H9 (cell line): Measurements from ENCODE around the gene PUS7. TPM values are rescaled to one million over a fixed set of nuclear protein-coding genes. Genes with fewer than 3 reads are reported as not detected.
"Not testable (repeated sequence)": the region's sequence is repeated elsewhere in the genome, so short reads cannot be mapped to it uniquely, and the experiment has no call there.

Experiments used
- DNase-seq: peaks from one replicate; pipeline ENCODE4 v3.0.0-alpha.2; 2017
- H2AFZ ChIP-seq: one replicate; pipeline ENCODE4 v1.6.1; 2013; ENCODE audit warnings: mild to moderate bottlenecking, low read length, control low read depth, moderate library complexity
- H2AK5ac ChIP-seq: 2 replicates; pipeline ENCODE4 v1.6.1; 2013; ENCODE audit warnings: low read length, control low read depth, mixed read lengths; ENCODE audit not compliant: insufficient read length
- H2BK120ac ChIP-seq: one replicate; pipeline ENCODE4 v1.6.1; 2013; ENCODE audit warnings: low read depth, mild to moderate bottlenecking, low read length, control low read depth, inconsistent platforms; ENCODE audit not compliant: poor library complexity, severe bottlenecking
- H2BK12ac ChIP-seq: 2 replicates; pipeline ENCODE4 v1.6.1; 2013; ENCODE audit warnings: low read length, control low read depth, mixed read lengths, low read depth; ENCODE audit not compliant: insufficient read length
- H2BK15ac ChIP-seq: 2 replicates; pipeline ENCODE4 v1.6.1; 2013; ENCODE audit warnings: low read depth, low read length, control low read depth
- H2BK20ac ChIP-seq: one replicate; pipeline ENCODE4 v1.6.1; 2013; ENCODE audit warnings: low read depth, mild to moderate bottlenecking, low read length, control low read depth, inconsistent platforms; ENCODE audit not compliant: poor library complexity, severe bottlenecking
- H2BK5ac ChIP-seq: 2 replicates; pipeline ENCODE4 v1.6.1; 2013; ENCODE audit warnings: low read length, control low read depth, mixed read lengths; ENCODE audit not compliant: insufficient read length
- H3K14ac ChIP-seq: 2 replicates; pipeline ENCODE4 v1.6.1; 2013; ENCODE audit warnings: low read length, control low read depth; ENCODE audit not compliant: insufficient read depth
- H3K18ac ChIP-seq: 2 replicates; pipeline ENCODE4 v1.6.1; 2013; ENCODE audit warnings: low read depth, mild to moderate bottlenecking, mixed read lengths, low read length, control low read depth; ENCODE audit not compliant: insufficient read length
- H3K23ac ChIP-seq: 2 replicates; pipeline ENCODE4 v1.6.1; 2013; ENCODE audit warnings: low read length, control low read depth, mixed read lengths, low read depth; ENCODE audit not compliant: insufficient read length
- H3K23me2 ChIP-seq: 2 replicates; pipeline ENCODE4 v1.6.1; 2013; ENCODE audit warnings: low read depth, mild to moderate bottlenecking, mixed read lengths, low read length, control low read depth; ENCODE audit not compliant: insufficient read length, poor library complexity, severe bottlenecking
- H3K27ac ChIP-seq: 2 replicates; pipeline ENCODE4 v1.5.1; 2013; ENCODE audit warnings: low read length, control low read depth, mixed read lengths, low read depth; ENCODE audit not compliant: insufficient read length
- H3K27me3 ChIP-seq: 2 replicates; pipeline ENCODE4 v1.6.1; 2013; ENCODE audit warnings: low read length, control low read depth, inconsistent platforms; ENCODE audit not compliant: insufficient read depth
- H3K4ac ChIP-seq: 2 replicates; pipeline ENCODE4 v1.6.1; 2013; ENCODE audit warnings: low read depth, mild to moderate bottlenecking, control low read depth, inconsistent platforms, low read length, moderate library complexity
- H3K4me1 ChIP-seq: 2 replicates; pipeline ENCODE4 v1.6.1; 2013; ENCODE audit warnings: low read length, control low read depth, inconsistent platforms; ENCODE audit not compliant: insufficient read depth
- H3K4me2 ChIP-seq: 2 replicates; pipeline ENCODE4 v1.6.1; 2013; ENCODE audit warnings: low read length, control low read depth, mixed read lengths; ENCODE audit not compliant: insufficient read length, insufficient read depth
- H3K56ac ChIP-seq: 2 replicates; pipeline ENCODE4 v1.6.1; 2013; ENCODE audit warnings: low read depth, mild to moderate bottlenecking, mixed read lengths, low read length, control low read depth; ENCODE audit not compliant: insufficient read length
- H3K79me1 ChIP-seq: 2 replicates; pipeline ENCODE4 v1.6.1; 2013; ENCODE audit warnings: low read depth, mild to moderate bottlenecking, moderate library complexity, low read length, control low read depth, inconsistent platforms; ENCODE audit not compliant: insufficient read depth, poor library complexity, severe bottlenecking
- H3K79me2 ChIP-seq: 2 replicates; pipeline ENCODE4 v1.6.1; 2013; ENCODE audit warnings: low read length, control low read depth, inconsistent platforms; ENCODE audit not compliant: insufficient read depth
- H3K9ac ChIP-seq: 2 replicates; pipeline ENCODE4 v1.6.1; 2013; ENCODE audit warnings: low read length, control low read depth, mixed read lengths; ENCODE audit not compliant: insufficient read length; ENCODE audit errors: extremely low read depth
- H3K9me3 ChIP-seq: one replicate; pipeline ENCODE4 v1.6.1; 2013; ENCODE audit warnings: low read depth, low read length, inconsistent platforms; ENCODE audit not compliant: control insufficient read depth
- H3T11ph ChIP-seq: one replicate; pipeline ENCODE4 v1.6.1; 2013; ENCODE audit warnings: mild to moderate bottlenecking, low read length, control low read depth, inconsistent platforms
- H4K20me1 ChIP-seq: one replicate; pipeline ENCODE4 v1.6.1; 2013; ENCODE audit not compliant: control insufficient read depth, insufficient read length, insufficient read depth
- H4K5ac ChIP-seq: 2 replicates; pipeline ENCODE4 v1.6.1; 2013; ENCODE audit warnings: low read depth, mild to moderate bottlenecking, mixed read lengths, low read length, control low read depth; ENCODE audit not compliant: insufficient read length
- H4K8ac ChIP-seq: replicated peaks from 2 replicates; pipeline ENCODE4 v1.6.1; 2013; ENCODE audit warnings: low read length, control low read depth, mixed read lengths, low read depth; ENCODE audit not compliant: insufficient read length
- H4K91ac ChIP-seq: 2 replicates; pipeline ENCODE4 v1.6.1; 2013; ENCODE audit warnings: low read depth, mild to moderate bottlenecking, moderate library complexity, mixed read lengths, low read length, control low read depth; ENCODE audit not compliant: insufficient read length
- H3K27ac Mint-ChIP-seq, 3 experiments: 2 replicates in 2 of 3; 3 replicates in 1 of 3; pipeline ENCODE4 v1.8.0; 2020 to 2021; ENCODE audit warnings: mixed read lengths in 3 of 3, mild to moderate bottlenecking in 1 of 3, moderate library complexity in 1 of 3
- H3K27me3 Mint-ChIP-seq: 2 replicates; pipeline ENCODE4 v1.8.0; 2021; ENCODE audit warnings: low read depth, mild to moderate bottlenecking, moderate library complexity, mixed read lengths
- H3K36me3 Mint-ChIP-seq, 3 experiments: 2 replicates in 2 of 3; 3 replicates in 1 of 3; pipeline ENCODE4 v1.8.0; 2020 to 2021; ENCODE audit warnings: low read depth in 3 of 3, mixed read lengths in 3 of 3; ENCODE audit not compliant: insufficient read depth in 1 of 3
- H3K4me1 Mint-ChIP-seq, 2 experiments: 2 replicates each; pipeline ENCODE4 v1.8.0; 2020; ENCODE audit warnings: mixed read lengths in 2 of 2
- H3K4me3 Mint-ChIP-seq, 2 experiments: 2 replicates in 1 of 2; 3 replicates in 1 of 2; pipeline ENCODE4 v1.8.0; 2020 to 2021; ENCODE audit warnings: mild to moderate bottlenecking in 2 of 2, mixed read lengths in 2 of 2, moderate library complexity in 1 of 2
- H3K9me3 Mint-ChIP-seq, 2 experiments: 2 replicates in 1 of 2; 3 replicates in 1 of 2; pipeline ENCODE4 v1.8.0; 2020; ENCODE audit warnings: mild to moderate bottlenecking in 2 of 2, mixed read lengths in 2 of 2, moderate library complexity in 1 of 2
- CTCF ChIP-seq: fragments of 200-600 bp; sonication (generic); conservative IDR thresholded peaks from 3 replicates; pipeline ENCODE4 v1.8.0; 2021; ENCODE audit warnings: antibody characterized with exemption, mild to moderate bottlenecking
- WGBS: extraction: QIAGEN DNeasy Blood & Tissue Kit; methylation state at CpG from one replicate; pipeline ENCODE4 v1.1.7; 2013; ENCODE audit warnings: missing lambda C conversion rate, low lambda C conversion rate, mixed read lengths; ENCODE audit not compliant: insufficient read length; ENCODE audit errors: extremely low coverage; 5-methylcytosine and 5-hydroxymethylcytosine counted together
- total RNA-seq: library from RNA; stranded (reverse); gene quantifications from 2 replicates; pipeline ENCODE4 v1.2.1, GENCODE V29; 2021

Gene PUS7
- total RNA-seq, 1 experiment from 2014 or later: 54.3 TPM

GRCh38 chr7:105452085-105452484, 70.0 kb downstream of the PUS7 start:
- Histone ChIP-seq H3K18ac (no peak overlapping the region), H3K23ac (no peak overlapping the region), H3K4me2 (no peak overlapping the region), H3K9me3 (no peaks in the 10 kb centered on the region), H3K9ac (no peak overlapping the region), H4K8ac (no peak overlapping the region), H2BK120ac (no peak overlapping the region), H3K23me2 (no peaks in the 10 kb centered on the region), H3K79me2 (no peaks in the 10 kb centered on the region), H3K4me1 (no peaks in the 10 kb centered on the region), H3K79me1 (no peaks in the 10 kb centered on the region), H2BK5ac (no peak overlapping the region), H3K27me3 (no peaks in the 10 kb centered on the region), H2BK12ac (no peak overlapping the region), H2AK5ac (no peak overlapping the region), H4K91ac (no peak overlapping the region), H3K4ac (no peak overlapping the region), H4K20me1 (no peaks in the 10 kb centered on the region), H3K27ac (no peak overlapping the region), H2BK20ac (no peak overlapping the region), H3K14ac (no peak overlapping the region), H3T11ph (no peak overlapping the region), H3K56ac (no peak overlapping the region), H2AFZ (no peak overlapping the region), H2BK15ac (no peak overlapping the region), H4K5ac (no peak overlapping the region)
- no peaks in the 10 kb centered on the region for H3K27me3 Mint-ChIP-seq
- H3K4me3 Mint-ChIP-seq: no peak overlapping the region
- no peak for DNase-seq
- peak overlapping the region in 2 of 3 experiments; percentile 7 to 77; a peak in 1 of 7 replicates for H3K27ac Mint-ChIP-seq
- no peaks in the 10 kb centered on the region for H3K9me3 Mint-ChIP-seq
- 0 out of 4 replicates have a peak, but pooled peaks cover 0 to 2% of the 10 kb centered on the region in 2 experiments for H3K4me1 Mint-ChIP-seq
- WGBS: no CpG with 5 or more reads among the region's 2 CpGs
- no peak for TF ChIP-seq CTCF
- H3K36me3 Mint-ChIP-seq: peaks cover 0 to 10% (median 8%) of the 10 kb centered on the region in 3 experiments; a peak in 4 of 7 replicates

- H3K9me3 Mint-ChIP-seq, H3K23me2 ChIP-seq, H3K18ac ChIP-seq, H2AFZ ChIP-seq, H3K27me3 ChIP-seq, H3K79me1 ChIP-seq, DNase-seq, H4K5ac ChIP-seq, H3K4me3 Mint-ChIP-seq, H3K4me1 ChIP-seq, H3K4me2 ChIP-seq, H3K27me3 Mint-ChIP-seq, H2BK120ac ChIP-seq, H3K56ac ChIP-seq, H3K9me3 ChIP-seq, H2BK15ac ChIP-seq, H2BK5ac ChIP-seq, H2AK5ac ChIP-seq, H4K91ac ChIP-seq, H3K23ac ChIP-seq, H3K9ac ChIP-seq, H3K4me1 Mint-ChIP-seq, H3K27ac Mint-ChIP-seq, H4K8ac ChIP-seq, H3K36me3 Mint-ChIP-seq, H3K79me2 ChIP-seq, H2BK20ac ChIP-seq, H4K20me1 ChIP-seq, H3K27ac ChIP-seq, H3T11ph ChIP-seq, H3K4ac ChIP-seq, H2BK12ac ChIP-seq, H3K14ac ChIP-seq: not testable (repeated sequence)
- no CpG with 5 or more reads among the region's 5 CpGs for WGBS
Measured at GRCh38 chr7:105450870-105451269, 71.2 kb downstream of the PUS7 start.
